Stomach (tissue), 9 donors: ENCODE data around the gene VAPA. TPM values are rescaled to one million over a fixed set of nuclear protein-coding genes. Genes with fewer than 3 reads are reported as not detected.

Experiments used
- DNase-seq, 2 donors: peaks; one replicate each; pipeline versions ENCODE4 v3.0.0 to v3.0.0-alpha.2; 2013 to 2019
- H3K27ac ChIP-seq, 5 donors: fragments of 200-600 bp in 4 of 5; sonication (generic) in 4 of 5; one replicate each; pipeline ENCODE4 v1.5.1; 2013 to 2019; ENCODE audit warnings: mild to moderate bottlenecking in 1 of 5, moderate library complexity in 1 of 5
- H3K27me3 ChIP-seq, 3 donors: fragments of 200-600 bp; sonication (generic); one replicate each; pipeline ENCODE4 v1.5.1; 2017 to 2019; ENCODE audit warnings: mixed run types in 1 of 3
- H3K36me3 ChIP-seq, 4 donors: fragments of 200-600 bp; sonication (generic); 1 replicate in 3 of 4; 2 replicates in 1 of 4; pipeline ENCODE4 v1.5.1; 2016 to 2019
- H3K4me1 ChIP-seq, 4 donors: fragments of 200-600 bp; sonication (generic); one replicate each; pipeline ENCODE4 v1.5.1; 2016 to 2019
- H3K4me3 ChIP-seq, 4 donors: fragments of 200-600 bp; sonication (generic) in 3 of 4; one replicate each; pipeline ENCODE4 v1.5.1; 2016 to 2019; ENCODE audit warnings: mild to moderate bottlenecking in 1 of 4
- H3K9me3 ChIP-seq, 4 donors: fragments of 200-600 bp; sonication (generic); one replicate each; pipeline ENCODE4 v1.5.1; 2016 to 2019
- CTCF ChIP-seq, 7 experiments: fragments of 450-650 bp in 4 of 7; fragments of 200-600 bp in 3 of 7; sonication (generic) in 3 of 7; IDR thresholded peaks; one replicate each; pipeline ENCODE4 v1.5.1; 2016 to 2019; ENCODE audit warnings: antibody characterized with exemption in 7 of 7, control low read depth in 2 of 7, mild to moderate bottlenecking in 1 of 7
- EP300 ChIP-seq: sonication (generic); formaldehyde crosslinking; IDR thresholded peaks from one replicate; pipeline ENCODE4 v1.6.1; 2017; ENCODE audit warnings: antibody characterized with exemption
- POLR2A ChIP-seq, 4 donors: fragments of 450-650 bp; IDR thresholded peaks; one replicate each; pipeline ENCODE4 v1.6.1; 2016; ENCODE audit warnings: antibody characterized with exemption in 4 of 4, control low read depth in 2 of 4, mild to moderate bottlenecking in 1 of 4, moderate library complexity in 1 of 4
- POLR2AphosphoS5 ChIP-seq, 3 donors: sonication (generic); formaldehyde crosslinking; IDR thresholded peaks; one replicate each; pipeline ENCODE4 v1.6.1; 2016; ENCODE audit warnings: antibody characterized with exemption in 3 of 3
- WGBS, 5 donors: extraction: QIAGEN DNeasy Blood & Tissue Kit in 3 of 5; methylation state at CpG; one replicate each; pipeline versions ENCODE4 v1.1.5 to v1.1.7; 2013 to 2018; 5-methylcytosine and 5-hydroxymethylcytosine counted together
- intact Hi-C: fragments of 100-400 bp; cut with DNase I; formaldehyde crosslinking; loops from one replicate; pipeline ENCODE4 v1.15.1; 2023; ENCODE audit warnings: low total_unique reads
- polyA plus RNA-seq, 3 donors: library from polyadenylated mRNA; stranded (reverse); fragments of 200-250 nt; gene quantifications; one replicate each; pipeline ENCODE4 v1.2.3, GENCODE V29; 2013
- total RNA-seq, 5 donors: library from RNA; depleted of rRNA; stranded (reverse); fragments of >200 nt; gene quantifications; one replicate each; pipeline versions ENCODE4 v1.1.0 to v1.2.3, GENCODE V29; 2014 to 2016
- donor health status: healthy with polysubstance abuse.
- donor health status: Bipolar disorder and iron deficiency.
- donor health status: healthy.

The VAPA gene
- total and polyA plus RNA-seq, 8 donors = 113 to 822 (median 169) TPM

- intact Hi-C loops = no loop called here
- Histone ChIP-seq H3K27me3 (no peaks in the 10 kb centered on the region), H3K9me3 (no peaks in the 10 kb centered on the region), H3K4me3 (no peak overlapping the region), H3K4me1 (peaks cover 41 to 100% (median 77%) of the 10 kb centered on the region in 4 donors), H3K36me3 (no peaks in the 10 kb centered on the region), H3K27ac (peak overlapping the region in 1 of 5 donors; percentile 32)
- no peak for DNase-seq
- WGBS, 5 donors = 53 to 68% (median 64%) methylated on average over 2 of the region's 2 CpGs
- no peak for TF ChIP-seq POLR2A (IDR thresholded peaks at IDR 0.05)
- TF ChIP-seq EP300 = no peak
- TF ChIP-seq POLR2AphosphoS5 (IDR thresholded peaks at IDR 0.05) = no peak
- TF ChIP-seq CTCF (IDR thresholded peaks at IDR 0.05) = no peak
Observed at GRCh38 chr18:9926223-9926894, 12.5 kb downstream of the VAPA start.

- no peak for TF ChIP-seq CTCF (IDR thresholded peaks at IDR 0.05)
- TF ChIP-seq POLR2AphosphoS5 (IDR thresholded peaks at IDR 0.05) = no peak
- TF ChIP-seq POLR2A (IDR thresholded peaks at IDR 0.05) = no peak
- no peak for TF ChIP-seq EP300
- no peaks in the 10 kb centered on the region for H3K9me3 ChIP-seq
- no peak overlapping the region for H3K4me3 ChIP-seq
- WGBS, 5 donors = 30 to 48% (median 41%) methylated on average over 1 of the region's 1 CpG
- no peaks in the 10 kb centered on the region for H3K27me3 ChIP-seq
- peak overlapping the region in 2 of 5 donors; percentile 2 to 32 for H3K27ac ChIP-seq
- H3K4me1 ChIP-seq = peaks cover 47 to 100% (median 73%) of the 10 kb centered on the region in 4 donors
- H3K36me3 ChIP-seq = peaks cover 0 to 4% (median 0%) of the 10 kb centered on the region in 4 donors
- DNase-seq = no peak
- intact Hi-C loops = no loop called here
Observed at GRCh38 chr18:9926977-9927376, 13.2 kb downstream of the VAPA start.

- WGBS, 5 donors = 64 to 82% (median 73%) methylated on average over 2 of the region's 2 CpGs
- Histone ChIP-seq H3K27ac (peak overlapping the region in 1 of 5 donors; percentile 2), H3K9me3 (no peaks in the 10 kb centered on the region), H3K4me3 (no peak overlapping the region), H3K27me3 (no peaks in the 10 kb centered on the region), H3K36me3 (peaks cover 0 to 9% (median 5%) of the 10 kb centered on the region in 4 donors), H3K4me1 (peaks cover 48 to 100% (median 76%) of the 10 kb centered on the region in 4 donors)
- intact Hi-C loops = no loop called here
- no peak for DNase-seq
- TF ChIP-seq POLR2AphosphoS5 (IDR thresholded peaks at IDR 0.05) = no peak
- TF ChIP-seq CTCF (IDR thresholded peaks at IDR 0.05) = no peak
- TF ChIP-seq EP300 = no peak
- TF ChIP-seq POLR2A (IDR thresholded peaks at IDR 0.05) = no peak
Observed at GRCh38 chr18:9927392-9928063, 13.7 kb downstream of the VAPA start.

- TF ChIP-seq POLR2A (IDR thresholded peaks at IDR 0.05) (no peak), CTCF (IDR thresholded peaks at IDR 0.05) (no peak), EP300 (no peak), POLR2AphosphoS5 (IDR thresholded peaks at IDR 0.05) (no peak)
- DNase-seq = no peak
- Histone ChIP-seq H3K27me3 (no peaks in the 10 kb centered on the region), H3K4me1 (peaks cover 40 to 99% (median 78%) of the 10 kb centered on the region in 4 donors), H3K27ac (no peak overlapping the region), H3K9me3 (no peaks in the 10 kb centered on the region), H3K4me3 (no peak overlapping the region), H3K36me3 (peaks cover 0 to 22% (median 17%) of the 10 kb centered on the region in 4 donors)
- WGBS, 5 donors = 83 to 93% (median 87%) methylated on average over 5 of the region's 5 CpGs
- intact Hi-C loops = no loop called here
Observed at GRCh38 chr18:9928646-9929259, 14.9 kb downstream of the VAPA start.
